Hippocampal formation (tissue), 2 donors: Measurements from ENCODE around the gene PCGF3.
"Not testable (repeated sequence)": the region's sequence is repeated elsewhere in the genome, so short reads cannot be mapped to it uniquely, and the experiment has no call there.

Experiments
- DNase-seq, 2 donors: peaks; one replicate each; lab custom pipeline; 2025; lab: John Stamatoyannopoulos, UW

Gene PCGF3

DNA sequence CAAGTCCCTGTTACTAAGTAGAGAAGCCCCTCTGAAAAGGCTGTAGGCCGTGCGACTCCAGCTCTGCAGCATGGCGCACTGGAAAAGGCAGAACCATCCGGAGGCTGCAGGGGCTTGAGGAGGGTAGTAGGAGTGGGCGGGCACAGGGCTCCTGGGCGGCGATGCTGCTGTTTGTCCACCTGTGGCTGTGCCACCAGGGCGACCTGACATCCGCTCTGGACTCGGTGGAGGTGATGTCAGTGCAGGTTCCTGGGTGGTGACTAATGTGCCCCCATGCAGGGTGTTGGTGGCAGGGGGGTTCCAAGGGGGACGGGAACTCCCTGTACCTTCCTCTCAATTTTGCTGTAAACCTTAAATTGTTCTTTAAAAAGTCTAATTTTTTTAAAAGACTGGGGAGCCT lies 58.3 kb downstream of the PCGF3 start:
- DNase-seq: no peak

GRCh38 chr4:764405-765169 lies 59.0 kb downstream of the PCGF3 start:
- DNase-seq: no peak

DNA sequence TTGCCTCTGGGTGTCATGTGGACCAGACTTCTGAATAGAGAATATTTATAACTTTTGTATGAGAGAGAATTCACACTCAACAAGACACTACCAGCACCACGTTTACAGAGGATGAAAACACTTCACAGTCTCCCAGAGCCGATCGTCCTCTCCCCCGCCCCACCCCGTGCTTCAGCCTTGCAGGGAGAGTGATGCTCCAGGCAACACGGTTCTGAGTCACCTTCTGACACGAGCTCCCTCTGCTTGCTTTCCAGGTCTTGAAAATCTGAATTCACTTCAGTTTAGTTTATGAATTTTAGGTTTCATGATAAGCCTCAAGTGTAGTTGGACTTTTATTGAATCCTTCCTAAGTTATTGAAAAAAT lies 60.5 kb downstream of the PCGF3 start:
- DNase-seq: no peak

GRCh38 chr4:766559-767283 lies 61.1 kb downstream of the PCGF3 start:
- DNase-seq: no peak

- DNase-seq: no peak
Measured at GRCh38 chr4:768076-768475, 62.4 kb downstream of the PCGF3 start.

- DNase-seq: no peak
Measured at GRCh38 chr4:768995-769394, 63.4 kb downstream of the PCGF3 start.

DNA sequence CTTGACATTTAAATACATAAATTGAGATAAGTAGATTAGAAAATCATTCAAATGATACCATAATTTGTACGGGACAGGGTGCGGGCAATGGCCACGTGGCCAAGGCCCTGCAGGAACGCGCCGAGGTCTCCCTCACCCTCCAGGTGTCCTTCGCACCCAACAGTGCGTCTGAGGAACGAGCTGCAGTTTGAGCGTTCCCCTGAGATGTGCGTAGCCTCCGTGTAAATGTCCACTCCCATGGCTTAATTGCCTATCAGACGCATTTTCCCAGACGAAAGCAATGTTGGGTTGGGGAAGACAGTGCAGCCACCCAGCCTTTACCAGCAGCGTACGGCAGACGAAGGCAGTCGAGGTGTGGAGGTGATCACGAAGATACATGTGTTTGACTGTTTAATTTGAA lies 63.9 kb downstream of the PCGF3 start:
- no peak for DNase-seq

DNA sequence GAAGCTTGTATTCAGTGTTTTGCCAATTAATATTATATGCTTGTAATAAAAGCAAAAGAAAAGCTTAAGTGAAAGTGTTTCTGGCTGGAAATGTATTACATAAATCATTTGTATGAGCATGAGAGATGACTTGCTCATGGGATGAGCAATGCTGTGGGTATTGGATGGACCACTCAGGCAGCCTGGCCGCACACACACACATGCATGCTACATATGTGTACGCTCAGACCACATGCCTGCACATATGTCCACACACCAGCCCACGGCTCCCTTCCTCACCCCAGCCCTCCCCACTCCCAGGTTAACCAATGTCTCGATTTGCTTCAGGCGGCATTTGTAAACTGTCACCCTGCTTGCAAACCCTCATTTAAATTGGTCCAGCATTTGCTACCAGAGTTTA lies 64.4 kb downstream of the PCGF3 start:
- DNase-seq: no peak

- no peak for DNase-seq
Measured at GRCh38 chr4:771464-771863, 65.8 kb downstream of the PCGF3 start.

- DNase-seq: no peak
Measured at GRCh38 chr4:772118-772517, 66.5 kb downstream of the PCGF3 start.

DNA sequence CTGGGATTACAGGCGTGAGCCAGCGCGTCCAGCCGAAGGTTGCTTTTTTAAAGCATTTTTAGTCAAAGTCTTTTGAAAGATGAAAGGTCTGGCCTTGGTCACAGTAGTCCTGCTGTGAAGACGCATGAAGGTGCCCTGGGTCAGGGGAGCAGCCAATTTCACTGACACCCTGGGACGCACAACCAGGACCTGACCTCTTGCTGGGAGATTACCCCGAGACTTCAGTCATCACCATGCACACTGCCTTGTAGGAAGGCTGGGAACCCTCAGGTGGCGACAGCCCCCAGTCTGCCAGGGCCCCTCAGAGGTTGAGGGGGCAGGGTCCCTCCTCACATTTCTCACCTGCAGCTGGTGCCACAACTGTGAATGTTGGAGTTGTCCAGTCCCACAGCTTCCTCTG lies 67.1 kb downstream of the PCGF3 start:
- DNase-seq: no peak

DNA sequence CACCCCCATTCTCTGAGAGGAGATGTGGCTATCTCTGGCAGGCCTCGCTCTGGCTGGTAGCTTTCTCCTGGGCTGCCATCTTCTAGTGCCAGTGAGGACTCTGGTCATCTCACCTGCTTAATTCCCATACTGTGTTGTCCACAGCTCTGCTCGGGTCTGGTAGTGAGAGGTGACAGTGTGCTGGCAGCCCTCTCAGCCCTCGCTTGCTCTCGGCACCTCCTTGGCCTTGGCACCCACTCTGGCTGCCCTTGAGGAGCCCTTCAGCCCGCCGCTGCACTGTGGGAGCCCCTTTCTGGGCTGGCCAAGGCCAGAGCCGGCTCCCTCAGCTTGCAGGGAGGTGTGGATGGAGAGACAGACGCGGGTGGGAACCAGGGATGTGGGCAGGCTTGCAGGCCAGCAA lies 67.6 kb downstream of the PCGF3 start:
- DNase-seq: no peak

- not testable (repeated sequence) for DNase-seq
Measured at GRCh38 chr4:774419-775092, 68.9 kb downstream of the PCGF3 start.

GRCh38 chr4:775485-775884 lies 69.9 kb downstream of the PCGF3 start:
- DNase-seq: not testable (repeated sequence)

- no peak for DNase-seq
Measured at GRCh38 chr4:776743-777441, 71.3 kb downstream of the PCGF3 start.

GRCh38 chr4:777520-778262 lies 72.1 kb downstream of the PCGF3 start:
- no peak for DNase-seq

- DNase-seq: no peak
Measured at GRCh38 chr4:779555-779954, 73.9 kb downstream of the PCGF3 start.

GRCh38 chr4:780255-780654 lies 74.6 kb downstream of the PCGF3 start:
- not testable (repeated sequence) for DNase-seq

- no peak for DNase-seq
Measured at GRCh38 chr4:780716-781492, 75.3 kb downstream of the PCGF3 start.

DNA sequence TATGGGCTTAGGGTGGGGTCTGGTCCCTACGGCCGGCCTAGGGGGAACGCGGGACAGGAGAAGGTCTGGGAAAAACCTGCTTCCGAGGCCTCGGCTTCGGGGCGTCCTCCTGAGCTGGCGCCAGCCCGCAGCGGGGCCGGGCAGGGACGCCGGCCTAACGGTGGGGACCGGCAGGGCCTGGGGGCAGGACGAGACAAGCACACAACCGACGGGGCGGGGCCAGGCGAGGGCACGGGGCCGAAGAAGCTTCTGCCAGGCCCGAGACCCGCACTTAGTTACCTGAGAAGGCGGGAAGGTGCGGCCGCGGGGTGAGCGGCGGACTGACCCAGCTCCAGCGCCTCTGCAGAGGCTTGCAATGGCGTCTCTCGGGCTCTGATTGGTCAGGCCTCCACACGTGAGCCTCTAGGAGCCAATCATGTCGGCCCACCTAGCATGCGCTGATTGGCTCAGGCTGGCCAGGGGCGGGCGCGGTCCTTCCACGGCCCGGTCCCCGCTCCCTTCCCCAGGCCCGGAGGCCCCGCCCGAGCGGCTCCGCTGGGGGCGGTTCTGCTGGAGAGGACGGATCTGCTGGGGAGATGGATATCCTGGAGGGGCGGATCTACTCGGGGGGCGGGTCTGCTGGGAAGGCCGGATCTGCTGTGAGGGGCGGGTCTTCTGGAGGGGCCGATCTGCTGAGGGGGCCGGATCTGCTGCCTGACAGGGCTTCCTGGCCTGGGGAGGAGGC lies 76.0 kb downstream of the PCGF3 start:
- peak; percentile 99 for DNase-seq
